HG02678 (cell line): ENCODE data around the gene ZC3H8.
"Not testable (repeated sequence)": the region's sequence is repeated elsewhere in the genome, so short reads cannot be mapped to it uniquely, and the experiment has no call there.

Source experiments
- ATAC-seq: cut with Tn5 transposase; IDR thresholded peaks from one replicate; pipeline ENCODE4 v1.9.1; 2021; ENCODE audit warnings: mild to moderate bottlenecking, moderate library complexity; ENCODE audit not compliant: unreplicated experiment

ZC3H8 gene

GRCh38 chr2:112260295-112260625, 5.4 kb upstream of the ZC3H8 start:
- no peak for ATAC-seq

GRCh38 chr2:112259509-112260294, 4.9 kb upstream of the ZC3H8 start:
- peak; percentile 41 for ATAC-seq

GRCh38 chr2:112257575-112257974, 2.7 kb upstream of the ZC3H8 start:
- ATAC-seq: no peak

- ATAC-seq: no peak
These were observed 1.8 kb upstream of the ZC3H8 start for GRCh38 chr2:112256654-112257053.

GRCh38 chr2:112255875-112256274, 1.0 kb upstream of the ZC3H8 start:
- ATAC-seq: no peak

- no peak for ATAC-seq
These were observed 1.5 kb downstream of the ZC3H8 start for GRCh38 chr2:112253261-112253815.

GRCh38 chr2:112251271-112251670, 3.6 kb downstream of the ZC3H8 start:
- ATAC-seq: no peak

- no peak for ATAC-seq
These were observed 10.0 kb downstream of the ZC3H8 start for GRCh38 chr2:112244854-112245253.

GRCh38 chr2:112243233-112243632, 11.6 kb downstream of the ZC3H8 start:
- ATAC-seq: no peak

GRCh38 chr2:112242384-112242783, 12.5 kb downstream of the ZC3H8 start:
- no peak for ATAC-seq

- ATAC-seq: no peak
These were observed 15.0 kb downstream of the ZC3H8 start for GRCh38 chr2:112239862-112240261.

- ATAC-seq: no peak
These were observed 24.5 kb downstream of the ZC3H8 start for GRCh38 chr2:112230371-112230770.

GRCh38 chr2:112229348-112229747, 25.5 kb downstream of the ZC3H8 start:
- no peak for ATAC-seq

- ATAC-seq: no peak
These were observed 34.0 kb downstream of the ZC3H8 start for GRCh38 chr2:112220831-112221230.

GRCh38 chr2:112220186-112220585, 34.7 kb downstream of the ZC3H8 start:
- ATAC-seq: no peak

GRCh38 chr2:112217854-112218253, 37.0 kb downstream of the ZC3H8 start:
- no peak for ATAC-seq

- ATAC-seq: no peak
These were observed 38.7 kb downstream of the ZC3H8 start for GRCh38 chr2:112216167-112216566.

GRCh38 chr2:112207905-112208304, 46.9 kb downstream of the ZC3H8 start:
- ATAC-seq: not testable (repeated sequence)

- ATAC-seq: no peak
These were observed 50.4 kb downstream of the ZC3H8 start for GRCh38 chr2:112204411-112204810.

- ATAC-seq: no peak
These were observed 53.0 kb downstream of the ZC3H8 start for GRCh38 chr2:112201696-112202430.

GRCh38 chr2:112199188-112199587, 55.7 kb downstream of the ZC3H8 start:
- no peak for ATAC-seq

GRCh38 chr2:112198780-112199179, 56.1 kb downstream of the ZC3H8 start:
- ATAC-seq: no peak
